Suppressor macrophage treated with lipopolysaccharide for 1 hour (primary cell): ENCODE data around the gene AGAP2.
A peak's percentile ranks its signal among the peaks of the same experiment; 100 is the strongest.
"Not testable (repeated sequence)": the region's sequence is repeated elsewhere in the genome, so short reads cannot be mapped to it uniquely, and the experiment has no call there.

Experiments used
- DNase-seq, 3 donors: peaks; one replicate each; pipeline ENCODE4 v3.0.0-alpha.2; 2020 to 2022

Gene AGAP2

GRCh38 chr12:57738661-57739237 is at the start of gene AGAP2:
AGAP2 (minus strand) TSS chr12:57738742; CDS start chr12:57738246, 496 bp downstream.
- no peak for DNase-seq

- DNase-seq, result no peak
These were observed 45.3 kb upstream of the AGAP2 start for GRCh38 chr12:57783861-57784260.

- DNase-seq, result no peak
These were observed 44.9 kb upstream of the AGAP2 start for GRCh38 chr12:57783466-57783801.

- DNase-seq, result peak; percentile 98 to 99 (median 99)
These were observed 44.3 kb upstream of the AGAP2 start, which contains the start of gene TSFM for GRCh38 chr12:57782608-57783465. TSFM (plus strand) TSS chr12:57782787; CDS start chr12:57782802, 15 bp downstream.

- no peak for DNase-seq
These were observed 43.7 kb upstream of the AGAP2 start for GRCh38 chr12:57782243-57782607.

GRCh38 chr12:57781801-57782200 is 43.3 kb upstream of the AGAP2 start:
- peak in 1 of 3 donors; percentile 30 for DNase-seq

GRCh38 chr12:57781244-57781643 is 42.7 kb upstream of the AGAP2 start:
- peak; percentile 28 to 50 (median 30) for DNase-seq

- DNase-seq, result no peak
These were observed 41.8 kb upstream of the AGAP2 start for GRCh38 chr12:57780284-57780897.

- DNase-seq, result no peak
These were observed 41.2 kb upstream of the AGAP2 start for GRCh38 chr12:57779736-57780135.

GRCh38 chr12:57777911-57778310 is 39.4 kb upstream of the AGAP2 start:
- DNase-seq, result no peak

- DNase-seq, result no peak
These were observed 38.8 kb upstream of the AGAP2 start for GRCh38 chr12:57777367-57777766.

GRCh38 chr12:57776247-57776587 is 37.7 kb upstream of the AGAP2 start:
- DNase-seq, result no peak

GRCh38 chr12:57775563-57776246 is 37.2 kb upstream of the AGAP2 start:
- DNase-seq, result peak; percentile 63 to 69 (median 67)

GRCh38 chr12:57775044-57775443 is 36.5 kb upstream of the AGAP2 start:
- no peak for DNase-seq

- not testable (repeated sequence) for DNase-seq
These were observed 36.1 kb upstream of the AGAP2 start for GRCh38 chr12:57774634-57775033.

- DNase-seq, result peak; percentile 60 to 80 (median 64)
These were observed 34.1 kb upstream of the AGAP2 start, which contains the start of gene EEF1AKMT3 for GRCh38 chr12:57772429-57773322. EEF1AKMT3 (plus strand) TSS chr12:57772614; CDS start chr12:57772725, 111 bp downstream.

- peak; percentile 96 to 98 (median 97) for DNase-seq
These were observed 33.4 kb upstream of the AGAP2 start, which contains the start of gene METTL1 for GRCh38 chr12:57771873-57772428. METTL1 (minus strand) TSS chr12:57772105; CDS start chr12:57772083, 22 bp downstream.

- DNase-seq, result peak; percentile 96 to 98 (median 96)
These were observed 32.8 kb upstream of the AGAP2 start for GRCh38 chr12:57771236-57771872.

- DNase-seq, result peak; percentile 42 to 65 (median 54)
These were observed 32.2 kb upstream of the AGAP2 start for GRCh38 chr12:57770734-57771133.

- DNase-seq, result no peak
These were observed 31.1 kb upstream of the AGAP2 start for GRCh38 chr12:57769594-57769993.

- DNase-seq, result no peak
These were observed 29.3 kb upstream of the AGAP2 start for GRCh38 chr12:57767876-57768275.
